ENCODE results near the gene LCE3A. TPM values are rescaled to one million over a fixed set of nuclear protein-coding genes. Genes with fewer than 3 reads are reported as not detected.

Gene LCE3A
- total and polyA plus RNA-seq, 7 experiments from 2014 or later: not detected

- Histone ChIP-seq H3K27me3 (ENCODE audit: control insufficient read depth in 2 of 2, insufficient read depth in 2 of 2, low read length in 2 of 2) (no peaks in the 10 kb centered on the region), H3K9me3 (ENCODE audit: control insufficient read depth in 2 of 3, low read length in 3 of 3) (no peaks in the 10 kb centered on the region), H3K36me3 (ENCODE audit: control insufficient read depth in 2 of 3, insufficient read depth in 3 of 3, low read length in 3 of 3) (no peaks in the 10 kb centered on the region), H3K4me1 (ENCODE audit: control insufficient read depth in 2 of 2, insufficient read depth in 2 of 2, low read length in 2 of 2) (no peaks in the 10 kb centered on the region), H3K27ac (ENCODE audit: low read depth, low read length) (no peak overlapping the region), H3K4me3 (ENCODE audit: low read length) (no peak overlapping the region)
- intact Hi-C loops (cut with micrococcal nuclease): no loop called here
- Mint-ChIP-seq H3K9me3 (no peaks in the 10 kb centered on the region), H3K27me3 (peaks cover 19 to 32% (median 31%) of the 10 kb centered on the region in 5 donors), H3K36me3 (no peaks in the 10 kb centered on the region), H3K4me3 (no peak overlapping the region), H3K27ac (no peak overlapping the region), H3K4me1 (peaks cover 0 to 4% (median 0%) of the 10 kb centered on the region in 7 donors)
- ATAC-seq (no peak), DNase-seq (peak in 5 of 9 donors; percentile 7 to 49 (median 13))
- POLR2A ChIA-PET: no interaction called here
- CTCF ChIA-PET: interaction anchor here (0.6 to 1.2 kb wide), 3 partner anchors 8 to 18 kb away, joined by 3 read pairs; no protein-coding TSS in a partner anchor
These were observed 31.2 kb upstream of the LCE3A start for GRCh38 chr1:152654110-152654509.

GRCh38 chr1:152646656-152647055 is 23.8 kb upstream of the LCE3A start:
- POLR2A ChIA-PET: no interaction called here
- H3K27me3 ChIP-seq (ENCODE audit: control insufficient read depth in 2 of 2, insufficient read depth in 2 of 2, low read length in 2 of 2): no peaks in the 10 kb centered on the region
- peaks cover 18 to 49% (median 44%) of the 10 kb centered on the region in 5 donors for H3K27me3 Mint-ChIP-seq
- H3K27ac ChIP-seq (ENCODE audit: low read depth, low read length): no peak overlapping the region
- H3K4me3 Mint-ChIP-seq: no peak overlapping the region
- H3K4me3 ChIP-seq (ENCODE audit: low read length): no peak overlapping the region
- no peaks in the 10 kb centered on the region for H3K4me1 ChIP-seq (ENCODE audit: control insufficient read depth in 2 of 2, insufficient read depth in 2 of 2, low read length in 2 of 2)
- no peaks in the 10 kb centered on the region for H3K36me3 Mint-ChIP-seq
- no peaks in the 10 kb centered on the region for H3K36me3 ChIP-seq (ENCODE audit: control insufficient read depth in 2 of 3, insufficient read depth in 3 of 3, low read length in 3 of 3)
- H3K9me3 ChIP-seq (ENCODE audit: control insufficient read depth in 2 of 3, low read length in 3 of 3): no peaks in the 10 kb centered on the region
- no peak overlapping the region for H3K27ac Mint-ChIP-seq
- CTCF ChIA-PET: no interaction called here
- intact Hi-C loops (cut with micrococcal nuclease): no loop called here
- H3K9me3 Mint-ChIP-seq: peaks cover 0 to 2% (median 0%) of the 10 kb centered on the region in 11 donors
- DNase-seq (no peak), ATAC-seq (no peak)
- H3K4me1 Mint-ChIP-seq: peaks cover 0 to 2% (median 0%) of the 10 kb centered on the region in 7 donors

GRCh38 chr1:152645146-152645545 is 22.2 kb upstream of the LCE3A start:
- Mint-ChIP-seq H3K36me3 (no peaks in the 10 kb centered on the region), H3K4me3 (no peak overlapping the region), H3K9me3 (peaks cover 0 to 4% (median 0%) of the 10 kb centered on the region in 11 donors), H3K27me3 (peaks cover 10 to 42% (median 35%) of the 10 kb centered on the region in 5 donors), H3K4me1 (peaks cover 0 to 2% (median 0%) of the 10 kb centered on the region in 7 donors), H3K27ac (no peak overlapping the region)
- intact Hi-C loops (cut with micrococcal nuclease): no loop called here
- Histone ChIP-seq H3K27me3 (ENCODE audit: control insufficient read depth in 2 of 2, insufficient read depth in 2 of 2, low read length in 2 of 2) (no peaks in the 10 kb centered on the region), H3K4me1 (ENCODE audit: control insufficient read depth in 2 of 2, insufficient read depth in 2 of 2, low read length in 2 of 2) (no peaks in the 10 kb centered on the region), H3K4me3 (ENCODE audit: low read length) (no peak overlapping the region), H3K9me3 (ENCODE audit: control insufficient read depth in 2 of 3, low read length in 3 of 3) (no peaks in the 10 kb centered on the region), H3K27ac (ENCODE audit: low read depth, low read length) (no peak overlapping the region), H3K36me3 (ENCODE audit: control insufficient read depth in 2 of 3, insufficient read depth in 3 of 3, low read length in 3 of 3) (no peaks in the 10 kb centered on the region)
- ChIA-PET POLR2A (no interaction called here), CTCF (interaction anchor here (0.9 kb wide), 1 partner anchor 9 kb away, joined by 3 read pairs; no protein-coding TSS in a partner anchor)
- DNase-seq: no peak
- no peak for ATAC-seq

- no peaks in the 10 kb centered on the region for H3K4me1 ChIP-seq (ENCODE audit: control insufficient read depth in 2 of 2, insufficient read depth in 2 of 2, low read length in 2 of 2)
- intact Hi-C loops (cut with micrococcal nuclease): no loop called here
- DNase-seq (no peak), ATAC-seq (no peak)
- Mint-ChIP-seq H3K36me3 (no peaks in the 10 kb centered on the region), H3K9me3 (peaks cover 0 to 10% (median 0%) of the 10 kb centered on the region in 11 donors), H3K4me1 (peaks cover 0 to 2% (median 0%) of the 10 kb centered on the region in 7 donors), H3K27ac (no peak overlapping the region), H3K4me3 (no peak overlapping the region), H3K27me3 (peaks cover 9 to 42% (median 29%) of the 10 kb centered on the region in 5 donors)
- no peak overlapping the region for H3K27ac ChIP-seq (ENCODE audit: low read depth, low read length)
- POLR2A ChIA-PET: no interaction called here
- H3K4me3 ChIP-seq (ENCODE audit: low read length): no peak overlapping the region
- CTCF ChIA-PET: no interaction called here
- no peaks in the 10 kb centered on the region for H3K27me3 ChIP-seq (ENCODE audit: control insufficient read depth in 2 of 2, insufficient read depth in 2 of 2, low read length in 2 of 2)
- H3K9me3 ChIP-seq (ENCODE audit: control insufficient read depth in 2 of 3, low read length in 3 of 3): no peaks in the 10 kb centered on the region
- no peaks in the 10 kb centered on the region for H3K36me3 ChIP-seq (ENCODE audit: control insufficient read depth in 2 of 3, insufficient read depth in 3 of 3, low read length in 3 of 3)
These were observed 21.0 kb upstream of the LCE3A start for GRCh38 chr1:152643945-152644344.

GRCh38 chr1:152640351-152640750 is 17.4 kb upstream of the LCE3A start:
- no peak overlapping the region for H3K27ac ChIP-seq (ENCODE audit: low read depth, low read length)
- no peak overlapping the region for H3K4me3 ChIP-seq (ENCODE audit: low read length)
- H3K4me1 Mint-ChIP-seq: peaks cover 0 to 2% (median 0%) of the 10 kb centered on the region in 7 donors
- H3K4me1 ChIP-seq (ENCODE audit: control insufficient read depth in 2 of 2, insufficient read depth in 2 of 2, low read length in 2 of 2): no peaks in the 10 kb centered on the region
- no peaks in the 10 kb centered on the region for H3K36me3 Mint-ChIP-seq
- H3K9me3 Mint-ChIP-seq: peaks cover 0 to 12% (median 0%) of the 10 kb centered on the region in 11 donors
- H3K36me3 ChIP-seq (ENCODE audit: control insufficient read depth in 2 of 3, insufficient read depth in 3 of 3, low read length in 3 of 3): no peaks in the 10 kb centered on the region
- no peaks in the 10 kb centered on the region for H3K9me3 ChIP-seq (ENCODE audit: control insufficient read depth in 2 of 3, low read length in 3 of 3)
- H3K4me3 Mint-ChIP-seq: no peak overlapping the region
- peaks cover 5 to 22% (median 11%) of the 10 kb centered on the region in 5 donors for H3K27me3 Mint-ChIP-seq
- no peaks in the 10 kb centered on the region for H3K27me3 ChIP-seq (ENCODE audit: control insufficient read depth in 2 of 2, insufficient read depth in 2 of 2, low read length in 2 of 2)
- DNase-seq (no peak), ATAC-seq (no peak)
- H3K27ac Mint-ChIP-seq: no peak overlapping the region
- intact Hi-C loops (cut with micrococcal nuclease): no loop called here
- CTCF ChIA-PET: no interaction called here
- POLR2A ChIA-PET: no interaction called here

- H3K27ac Mint-ChIP-seq: peak overlapping the region in 1 of 9 donors; percentile 4
- ChIA-PET CTCF (no interaction called here), POLR2A (no interaction called here)
- Histone ChIP-seq H3K4me1 (ENCODE audit: control insufficient read depth in 2 of 2, insufficient read depth in 2 of 2, low read length in 2 of 2) (no peaks in the 10 kb centered on the region), H3K9me3 (ENCODE audit: control insufficient read depth in 2 of 3, low read length in 3 of 3) (no peaks in the 10 kb centered on the region), H3K4me3 (ENCODE audit: low read length) (no peak overlapping the region), H3K27ac (ENCODE audit: low read depth, low read length) (no peak overlapping the region), H3K36me3 (ENCODE audit: control insufficient read depth in 2 of 3, insufficient read depth in 3 of 3, low read length in 3 of 3) (no peaks in the 10 kb centered on the region), H3K27me3 (ENCODE audit: control insufficient read depth in 2 of 2, insufficient read depth in 2 of 2, low read length in 2 of 2) (peaks cover 0 to 5% of the 10 kb centered on the region in 2 donors)
- H3K27me3 Mint-ChIP-seq: peaks cover 16 to 43% (median 32%) of the 10 kb centered on the region in 5 donors
- DNase-seq: no peak
- intact Hi-C loops (cut with micrococcal nuclease): no loop called here
- ATAC-seq: no peak
- no peaks in the 10 kb centered on the region for H3K36me3 Mint-ChIP-seq
- H3K4me1 Mint-ChIP-seq: no peaks in the 10 kb centered on the region
- H3K4me3 Mint-ChIP-seq: no peak overlapping the region
- peaks cover 0 to 16% (median 2%) of the 10 kb centered on the region in 11 donors for H3K9me3 Mint-ChIP-seq
These were observed 7.7 kb upstream of the LCE3A start for GRCh38 chr1:152630596-152630995.

- Histone ChIP-seq H3K36me3 (ENCODE audit: control insufficient read depth in 2 of 3, insufficient read depth in 3 of 3, low read length in 3 of 3) (no peaks in the 10 kb centered on the region), H3K4me3 (ENCODE audit: low read length) (no peak overlapping the region), H3K4me1 (ENCODE audit: control insufficient read depth in 2 of 2, insufficient read depth in 2 of 2, low read length in 2 of 2) (no peaks in the 10 kb centered on the region), H3K27ac (ENCODE audit: low read depth, low read length) (no peak overlapping the region), H3K27me3 (ENCODE audit: control insufficient read depth in 2 of 2, insufficient read depth in 2 of 2, low read length in 2 of 2) (peaks cover 0 to 5% of the 10 kb centered on the region in 2 donors), H3K9me3 (ENCODE audit: control insufficient read depth in 2 of 3, low read length in 3 of 3) (no peaks in the 10 kb centered on the region)
- Mint-ChIP-seq H3K27ac (no peak overlapping the region), H3K4me3 (no peak overlapping the region), H3K36me3 (no peaks in the 10 kb centered on the region), H3K4me1 (peaks cover 0 to 4% (median 0%) of the 10 kb centered on the region in 7 donors), H3K27me3 (peaks cover 7 to 64% (median 48%) of the 10 kb centered on the region in 5 donors), H3K9me3 (peaks cover 0 to 8% (median 2%) of the 10 kb centered on the region in 11 donors)
- intact Hi-C loops (cut with micrococcal nuclease): no loop called here
- ATAC-seq: no peak
- no peak for DNase-seq
- ChIA-PET POLR2A (no interaction called here), CTCF (no interaction called here)
These were observed 3.8 kb upstream of the LCE3A start for GRCh38 chr1:152626744-152627143.

Data from naive thymus-derived CD4-positive, alpha-beta T cell (primary cell).